Trophoblast cell (in vitro differentiated cells and primary cell): ENCODE data around the gene AGBL4.
A peak's percentile ranks its signal among the peaks of the same experiment; 100 is the strongest.
"Not testable (repeated sequence)": the region's sequence is repeated elsewhere in the genome, so short reads cannot be mapped to it uniquely, and the experiment has no call there.

ENCODE experiments used
- DNase-seq, 2 donors: peaks; one replicate each; pipeline ENCODE4 v3.0.0-alpha.2; 2016
- H2AFZ ChIP-seq: 2 replicates; pipeline ENCODE4 v1.6.1; 2013; ENCODE audit warnings: low read length, moderate library complexity, mild to moderate bottlenecking; ENCODE audit not compliant: insufficient read depth, poor library complexity
- H2AK5ac ChIP-seq: 2 replicates; pipeline ENCODE4 v1.6.1; 2013; ENCODE audit warnings: mild to moderate bottlenecking, low read length
- H2BK120ac ChIP-seq: 2 replicates; pipeline ENCODE4 v1.6.1; 2013; ENCODE audit warnings: low read length, mild to moderate bottlenecking, moderate library complexity; ENCODE audit not compliant: insufficient read depth, poor library complexity
- H2BK12ac ChIP-seq: 2 replicates; pipeline ENCODE4 v1.6.1; 2013; ENCODE audit warnings: mild to moderate bottlenecking, low read length, moderate library complexity
- H2BK5ac ChIP-seq: 2 replicates; pipeline ENCODE4 v1.6.1; 2013; ENCODE audit warnings: low read length, low read depth, moderate library complexity, mild to moderate bottlenecking; ENCODE audit not compliant: poor library complexity
- H3K14ac ChIP-seq: 2 replicates; pipeline ENCODE4 v1.6.1; 2013; ENCODE audit warnings: mild to moderate bottlenecking, low read length
- H3K18ac ChIP-seq: 2 replicates; pipeline ENCODE4 v1.6.1; 2013; ENCODE audit warnings: mild to moderate bottlenecking, low read length
- H3K23ac ChIP-seq: 2 replicates; pipeline ENCODE4 v1.6.1; 2013; ENCODE audit warnings: low read length
- H3K27ac ChIP-seq: 2 replicates; pipeline ENCODE4 v1.5.1; 2013; ENCODE audit warnings: low read depth, mild to moderate bottlenecking, inconsistent platforms, low read length, moderate library complexity
- H3K27me3 ChIP-seq: 2 replicates; pipeline ENCODE4 v1.6.1; 2013; ENCODE audit warnings: inconsistent platforms, mild to moderate bottlenecking, low read length, moderate library complexity; ENCODE audit not compliant: insufficient read depth
- H3K36me3 ChIP-seq, 2 experiments: 1 replicate in 1 of 2; 2 replicates in 1 of 2; pipeline ENCODE4 v1.6.1; 2013; ENCODE audit warnings: low read length in 2 of 2, mild to moderate bottlenecking in 2 of 2, moderate library complexity in 1 of 2; ENCODE audit not compliant: insufficient read depth in 2 of 2, control insufficient read depth in 1 of 2
- H3K4ac ChIP-seq: 2 replicates; pipeline ENCODE4 v1.6.1; 2013; ENCODE audit warnings: low read depth, mild to moderate bottlenecking, low read length, moderate library complexity
- H3K4me1 ChIP-seq, 2 experiments: 1 replicate in 1 of 2; 2 replicates in 1 of 2; pipeline ENCODE4 v1.6.1; 2013; ENCODE audit warnings: low read length in 2 of 2, mild to moderate bottlenecking in 2 of 2, moderate library complexity in 1 of 2; ENCODE audit not compliant: insufficient read depth in 2 of 2, control insufficient read depth in 1 of 2
- H3K4me2 ChIP-seq: 2 replicates; pipeline ENCODE4 v1.6.1; 2013; ENCODE audit warnings: inconsistent platforms, mild to moderate bottlenecking, low read length, moderate library complexity
- H3K4me3 ChIP-seq: 2 replicates; pipeline ENCODE4 v1.5.1; 2013; ENCODE audit warnings: mild to moderate bottlenecking, low read depth, low read length, inconsistent platforms
- H3K79me1 ChIP-seq: one replicate; pipeline ENCODE4 v1.6.1; 2013; ENCODE audit warnings: low read length
- H3K79me2 ChIP-seq: 2 replicates; pipeline ENCODE4 v1.6.1; 2013; ENCODE audit warnings: low read length, mild to moderate bottlenecking; ENCODE audit not compliant: control insufficient read depth, insufficient read depth, poor library complexity
- H3K9ac ChIP-seq: 2 replicates; pipeline ENCODE4 v1.6.1; 2013; ENCODE audit warnings: mild to moderate bottlenecking, low read length
- H3K9me3 ChIP-seq: 2 replicates; pipeline ENCODE4 v1.6.1; 2013; ENCODE audit warnings: low read depth, mild to moderate bottlenecking, control low read depth, inconsistent platforms, low read length; ENCODE audit not compliant: insufficient read depth
- H4K12ac ChIP-seq: 2 replicates; pipeline ENCODE4 v1.6.1; 2013; ENCODE audit warnings: low read depth, mild to moderate bottlenecking, low read length, moderate library complexity
- H4K8ac ChIP-seq: 2 replicates; pipeline ENCODE4 v1.6.1; 2013; ENCODE audit warnings: low read depth, mild to moderate bottlenecking, low read length, moderate library complexity
- H4K91ac ChIP-seq: one replicate; pipeline ENCODE4 v1.6.1; 2013; ENCODE audit warnings: low read depth, mild to moderate bottlenecking, low read length, moderate library complexity
- WGBS: extraction: QIAGEN DNeasy Blood & Tissue Kit; methylation state at CpG from one replicate; pipeline ENCODE4 v1.1.7; 2013; ENCODE audit warnings: missing lambda C conversion rate; ENCODE audit not compliant: insufficient read length, insufficient coverage; ENCODE audit errors: extremely low coverage; 5-methylcytosine and 5-hydroxymethylcytosine counted together

Gene AGBL4

DNA sequence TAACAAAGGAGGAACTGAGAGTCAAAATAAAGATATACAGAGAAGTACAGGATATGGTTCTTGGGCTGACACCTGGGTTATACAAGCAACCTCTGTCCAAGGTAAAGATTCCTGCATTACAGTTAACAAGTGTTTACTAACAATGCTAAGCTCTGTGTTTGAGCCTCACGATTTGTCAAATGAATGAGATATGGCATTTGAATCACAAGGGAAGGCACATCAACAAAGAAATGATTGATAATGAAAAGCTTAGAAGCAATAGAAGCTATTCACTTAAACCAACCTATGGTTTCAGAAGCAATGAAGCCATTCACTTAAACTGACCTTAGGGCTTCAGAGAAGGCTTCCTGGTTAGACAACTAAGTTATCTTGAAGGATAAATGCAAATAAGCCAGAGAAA is 199.5 kb downstream of the AGBL4 start:
- Histone ChIP-seq H3K4ac (no peak overlapping the region), H4K8ac (no peak overlapping the region), H3K9me3 (peaks cover 2% of the 10 kb centered on the region), H3K79me1 (no peaks in the 10 kb centered on the region), H4K91ac (no peak overlapping the region), H3K79me2 (no peaks in the 10 kb centered on the region), H3K27me3 (no peaks in the 10 kb centered on the region), H3K4me1 (no peaks in the 10 kb centered on the region), H2AK5ac (no peak overlapping the region), H2AFZ (no peak overlapping the region), H2BK5ac (no peak overlapping the region), H2BK12ac (no peak overlapping the region), H3K9ac (no peak overlapping the region), H3K23ac (no peak overlapping the region), H3K4me2 (no peak overlapping the region), H3K36me3 (no peaks in the 10 kb centered on the region), H3K27ac (no peak overlapping the region), H3K14ac (no peak overlapping the region), H2BK120ac (no peak overlapping the region), H3K18ac (no peak overlapping the region), H4K12ac (no peak overlapping the region), H3K4me3 (no peak overlapping the region)
- WGBS, result no CpG with 5 or more reads among the region's 1 CpG
- DNase-seq, result no peak

DNA sequence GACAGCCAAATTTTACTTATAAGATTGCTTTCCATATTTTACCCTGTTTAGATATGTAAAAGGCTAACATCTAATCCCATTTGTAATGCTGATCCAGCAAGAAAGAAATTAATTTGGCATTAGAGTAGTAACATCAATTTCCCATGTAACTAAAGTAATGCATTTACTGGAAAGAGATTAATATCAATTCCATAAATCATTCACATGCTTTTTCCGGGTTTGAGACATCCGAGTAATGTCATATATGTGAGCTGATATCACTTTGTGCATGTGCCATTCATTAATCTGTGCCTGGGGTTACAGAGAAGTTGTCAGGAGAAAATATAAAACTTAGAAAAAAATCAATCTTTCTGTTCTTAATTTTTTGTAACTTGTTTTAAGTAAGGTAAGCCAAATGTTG is 206.1 kb downstream of the AGBL4 start:
- H3K4me3 ChIP-seq, result no peak overlapping the region
- WGBS, result no CpG with 5 or more reads among the region's 2 CpGs
- no peak overlapping the region for H2AFZ ChIP-seq
- no peak overlapping the region for H4K91ac ChIP-seq
- H3K27me3 ChIP-seq, result no peaks in the 10 kb centered on the region
- H2BK120ac ChIP-seq, result no peak overlapping the region
- no peak overlapping the region for H2BK5ac ChIP-seq
- H3K4me1 ChIP-seq, result no peaks in the 10 kb centered on the region
- no peaks in the 10 kb centered on the region for H3K79me2 ChIP-seq
- H4K8ac ChIP-seq, result no peak overlapping the region
- H2AK5ac ChIP-seq, result no peak overlapping the region
- H3K9ac ChIP-seq, result no peak overlapping the region
- H4K12ac ChIP-seq, result no peak overlapping the region
- no peaks in the 10 kb centered on the region for H3K79me1 ChIP-seq
- H3K4ac ChIP-seq, result no peak overlapping the region
- H3K18ac ChIP-seq, result no peak overlapping the region
- H3K27ac ChIP-seq, result no peak overlapping the region
- no peak overlapping the region for H3K23ac ChIP-seq
- peaks cover 2% of the 10 kb centered on the region for H3K9me3 ChIP-seq
- no peak overlapping the region for H2BK12ac ChIP-seq
- DNase-seq, result no peak
- H3K14ac ChIP-seq, result no peak overlapping the region
- H3K4me2 ChIP-seq, result no peak overlapping the region
- H3K36me3 ChIP-seq, result no peaks in the 10 kb centered on the region

GRCh38 chr1:49787013-49787412 is 236.7 kb downstream of the AGBL4 start:
- H4K91ac ChIP-seq, result not testable (repeated sequence)
- no CpG with 5 or more reads among the region's 17 CpGs for WGBS

DNA sequence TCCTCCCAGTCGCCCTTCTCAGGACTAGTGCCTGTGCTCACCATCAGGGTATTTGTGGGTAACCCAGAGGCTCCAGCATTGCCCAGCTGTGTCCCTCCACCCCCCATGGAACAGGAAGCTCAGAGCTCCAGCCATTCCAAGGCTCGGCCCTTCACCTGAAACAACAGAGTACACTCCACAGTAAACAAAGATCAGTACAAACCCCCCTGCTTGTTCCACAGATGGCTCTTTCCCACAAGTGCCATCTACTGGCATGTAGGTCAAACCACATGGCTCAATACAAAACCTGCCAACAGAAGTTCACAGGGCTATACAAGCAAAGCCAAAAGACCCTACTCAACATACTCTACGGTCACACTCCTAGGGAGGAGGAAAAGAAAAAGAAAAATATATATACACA is 258.7 kb downstream of the AGBL4 start:
- H3K9me3 ChIP-seq, result peaks cover 13% of the 10 kb centered on the region
- H2BK5ac ChIP-seq, result no peak overlapping the region
- no peak overlapping the region for H4K91ac ChIP-seq
- no peak overlapping the region for H3K4ac ChIP-seq
- no peak overlapping the region for H2BK12ac ChIP-seq
- H3K79me2 ChIP-seq, result no peaks in the 10 kb centered on the region
- no peak overlapping the region for H4K12ac ChIP-seq
- no peak overlapping the region for H4K8ac ChIP-seq
- H3K79me1 ChIP-seq, result no peaks in the 10 kb centered on the region
- H3K36me3 ChIP-seq, result no peaks in the 10 kb centered on the region
- no peak overlapping the region for H3K18ac ChIP-seq
- H2BK120ac ChIP-seq, result no peak overlapping the region
- no peak overlapping the region for H3K14ac ChIP-seq
- H3K4me3 ChIP-seq, result peak overlapping the region; percentile 36
- H3K27me3 ChIP-seq, result no peaks in the 10 kb centered on the region
- no peak overlapping the region for H2AFZ ChIP-seq
- no peak overlapping the region for H3K9ac ChIP-seq
- WGBS, result no CpG with 5 or more reads among the region's 3 CpGs
- H3K4me2 ChIP-seq, result no peak overlapping the region
- H3K23ac ChIP-seq, result no peak overlapping the region
- H3K27ac ChIP-seq, result no peak overlapping the region
- DNase-seq, result no peak
- H3K4me1 ChIP-seq, result no peaks in the 10 kb centered on the region
- H2AK5ac ChIP-seq, result no peak overlapping the region

More at GRCh38 chr1:49787013-49787412, 236.7 kb downstream of the AGBL4 start:
- not testable (repeated sequence) for H3K23ac ChIP-seq, H2AK5ac ChIP-seq, H2BK12ac ChIP-seq, H3K27me3 ChIP-seq, H3K4me3 ChIP-seq, H3K4me1 ChIP-seq, H3K4ac ChIP-seq, H3K36me3 ChIP-seq, H3K18ac ChIP-seq, H3K9me3 ChIP-seq, H3K9ac ChIP-seq, H2BK5ac ChIP-seq, H3K4me2 ChIP-seq, DNase-seq, H3K27ac ChIP-seq, H4K8ac ChIP-seq, H3K14ac ChIP-seq, H2BK120ac ChIP-seq, H4K12ac ChIP-seq, H3K79me2 ChIP-seq, H3K79me1 ChIP-seq, H2AFZ ChIP-seq
